Measurements from ENCODE around the gene ARID5B. TPM values are rescaled to one million over a fixed set of nuclear protein-coding genes. Genes with fewer than 3 reads are reported as not detected.
"Not testable (repeated sequence)": the region's sequence is repeated elsewhere in the genome, so short reads cannot be mapped to it uniquely, and the experiment has no call there.

Gene ARID5B
- total RNA-seq, 3 donors from 2014 or later, result 21.9 to 34.1 (median 22.4) TPM

GRCh38 chr10:62025901-62026879 is 124.7 kb downstream of the ARID5B start:
- TF ChIP-seq, protein P1, sequence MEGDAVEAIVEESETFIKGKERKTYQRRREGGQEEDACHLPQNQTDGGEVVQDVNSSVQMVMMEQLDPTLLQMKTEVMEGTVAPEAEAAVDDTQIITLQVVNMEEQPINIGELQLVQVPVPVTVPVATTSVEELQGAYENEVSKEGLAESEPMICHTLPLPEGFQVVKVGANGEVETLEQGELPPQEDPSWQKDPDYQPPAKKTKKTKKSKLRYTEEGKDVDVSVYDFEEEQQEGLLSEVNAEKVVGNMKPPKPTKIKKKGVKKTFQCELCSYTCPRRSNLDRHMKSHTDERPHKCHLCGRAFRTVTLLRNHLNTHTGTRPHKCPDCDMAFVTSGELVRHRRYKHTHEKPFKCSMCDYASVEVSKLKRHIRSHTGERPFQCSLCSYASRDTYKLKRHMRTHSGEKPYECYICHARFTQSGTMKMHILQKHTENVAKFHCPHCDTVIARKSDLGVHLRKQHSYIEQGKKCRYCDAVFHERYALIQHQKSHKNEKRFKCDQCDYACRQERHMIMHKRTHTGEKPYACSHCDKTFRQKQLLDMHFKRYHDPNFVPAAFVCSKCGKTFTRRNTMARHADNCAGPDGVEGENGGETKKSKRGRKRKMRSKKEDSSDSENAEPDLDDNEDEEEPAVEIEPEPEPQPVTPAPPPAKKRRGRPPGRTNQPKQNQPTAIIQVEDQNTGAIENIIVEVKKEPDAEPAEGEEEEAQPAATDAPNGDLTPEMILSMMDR (IDR thresholded peaks at IDR 0.05), result no peak
- ATAC-seq, result no peak
- intact Hi-C loops (cut with DNase I, micrococcal nuclease), result no loop called here

DNA sequence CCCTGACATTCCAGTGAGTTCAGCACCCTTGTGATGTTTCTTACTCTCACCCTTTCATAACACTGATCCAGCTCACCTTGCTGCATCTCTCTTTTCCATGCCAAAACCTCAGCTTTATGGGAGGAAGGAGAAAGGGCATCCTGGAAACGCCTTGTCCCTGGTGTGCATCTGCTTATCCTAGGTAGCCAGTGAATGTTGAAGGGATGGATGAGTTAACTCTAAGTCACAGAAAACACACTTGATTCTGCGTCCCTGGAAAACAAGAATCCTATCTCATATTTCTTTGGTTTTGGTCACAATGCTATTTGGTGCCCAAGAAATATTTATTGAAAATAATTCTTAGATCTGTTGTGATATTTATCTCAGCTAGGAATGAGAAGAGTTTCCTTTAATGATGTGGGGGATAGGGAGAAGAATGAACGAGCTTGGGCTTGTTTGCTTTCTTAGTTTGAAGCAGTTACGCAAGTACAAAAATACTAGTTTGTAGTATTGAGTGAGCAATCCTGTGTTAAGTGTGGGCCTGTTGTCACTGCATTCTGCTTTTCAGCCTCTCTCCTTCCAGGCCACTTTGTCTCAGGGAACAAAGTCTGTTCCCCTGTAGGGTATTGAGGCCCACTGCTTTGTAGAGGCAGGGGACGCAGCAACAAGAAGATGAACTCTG is 126.5 kb downstream of the ARID5B start:
- Histone ChIP-seq H3K4me1 (ENCODE audit: low read depth) (peaks cover 9% of the 10 kb centered on the region), H3K4me3 (no peak overlapping the region), H3K9me3 (no peaks in the 10 kb centered on the region), H3K36me3 (ENCODE audit: low read depth) (no peaks in the 10 kb centered on the region)
- DNase-seq (no peak), ATAC-seq (no peak)
- intact Hi-C loops (cut with DNase I, micrococcal nuclease), result no loop called here
- TF ChIP-seq, protein P1 (IDR thresholded peaks at IDR 0.05), result no peak

More at GRCh38 chr10:62025901-62026879, 124.7 kb downstream of the ARID5B start:
- Histone ChIP-seq H3K36me3 (ENCODE audit: low read depth) (no peaks in the 10 kb centered on the region), H3K4me3 (no peak overlapping the region), H3K9me3 (no peaks in the 10 kb centered on the region), H3K4me1 (ENCODE audit: low read depth) (peaks cover 9% of the 10 kb centered on the region)
- DNase-seq, result no peak

DNA sequence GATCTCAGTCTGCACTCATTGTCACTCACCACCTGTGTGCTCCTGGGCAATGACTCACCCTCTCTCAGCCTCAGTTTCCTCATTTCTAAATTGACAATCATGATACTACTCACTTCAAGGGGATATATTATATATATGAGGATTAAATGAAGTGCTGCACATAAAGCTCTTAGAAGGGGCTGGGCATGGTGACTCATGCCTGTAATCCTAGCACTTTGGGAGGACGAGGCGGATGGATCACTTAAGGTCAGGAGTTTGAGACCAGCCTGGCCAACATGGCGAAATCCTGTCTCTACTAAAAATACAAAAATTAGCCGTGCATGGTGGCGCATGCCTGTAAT is 127.0 kb downstream of the ARID5B start:
- H3K4me1 ChIP-seq (ENCODE audit: low read depth); H3K36me3 ChIP-seq (ENCODE audit: low read depth); ATAC-seq; H3K9me3 ChIP-seq; DNase-seq; intact Hi-C loops (cut with DNase I, micrococcal nuclease); H3K4me3 ChIP-seq: not testable (repeated sequence)

DNA sequence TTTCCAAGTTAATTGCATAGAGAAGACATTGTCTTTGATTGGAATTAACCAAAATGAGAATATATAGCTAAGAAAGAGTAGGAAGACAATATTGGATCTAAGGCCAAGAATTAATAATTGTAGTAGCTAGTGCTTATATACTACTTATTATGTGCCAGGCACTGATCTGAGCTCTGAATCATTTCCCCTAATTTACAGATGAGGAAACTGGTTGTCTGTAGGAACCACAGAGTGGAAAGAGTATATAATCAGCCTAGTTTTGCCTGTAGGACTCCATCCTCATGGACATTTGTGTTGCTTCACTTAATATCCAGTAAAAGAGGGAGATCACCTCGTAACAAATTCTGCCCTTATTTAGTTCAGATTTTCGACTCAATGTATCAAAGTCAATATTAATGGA is 127.9 kb downstream of the ARID5B start:
- H3K36me3 ChIP-seq (ENCODE audit: low read depth), result no peaks in the 10 kb centered on the region
- no peaks in the 10 kb centered on the region for H3K9me3 ChIP-seq
- peaks cover 9% of the 10 kb centered on the region for H3K4me1 ChIP-seq (ENCODE audit: low read depth)
- TF ChIP-seq, protein P1 (IDR thresholded peaks at IDR 0.05), result no peak
- no peak overlapping the region for H3K4me3 ChIP-seq
- DNase-seq (no peak), ATAC-seq (no peak)
- intact Hi-C loops (cut with DNase I, micrococcal nuclease), result no loop called here

- peak; percentile 53 for ATAC-seq
- peaks cover under 1% of the 10 kb centered on the region for H3K4me1 ChIP-seq (ENCODE audit: low read depth)
- H3K9me3 ChIP-seq, result no peaks in the 10 kb centered on the region
- no peaks in the 10 kb centered on the region for H3K36me3 ChIP-seq (ENCODE audit: low read depth)
- no peak overlapping the region for H3K4me3 ChIP-seq
- TF ChIP-seq, protein P1 (IDR thresholded peaks at IDR 0.05), result no peak
- no peak for DNase-seq
- intact Hi-C loops (cut with DNase I, micrococcal nuclease), result no loop called here
Measured at GRCh38 chr10:62031507-62031906, 130.0 kb downstream of the ARID5B start.

- H3K9me3 ChIP-seq, result no peaks in the 10 kb centered on the region
- DNase-seq (no peak), ATAC-seq (no peak)
- intact Hi-C loops (cut with DNase I, micrococcal nuclease), result no loop called here
- H3K4me3 ChIP-seq, result no peak overlapping the region
- TF ChIP-seq, protein P1 (IDR thresholded peaks at IDR 0.05), result no peak
- H3K4me1 ChIP-seq (ENCODE audit: low read depth), result peaks cover 8% of the 10 kb centered on the region
- no peaks in the 10 kb centered on the region for H3K36me3 ChIP-seq (ENCODE audit: low read depth)
Measured at GRCh38 chr10:62033125-62033524, 131.6 kb downstream of the ARID5B start.

All from mucosa of descending colon (tissue), 3 donors.